GM23338 (cell line): Measurements from ENCODE around the gene CARNS1.

Experiments used
- CTCF ChIP-seq, 2 experiments: fragments of 200-600 bp in 1 of 2; sonication (generic) in 1 of 2; conservative IDR thresholded peaks; 2 replicates each; pipeline versions ENCODE4 v1.5.1 to v1.6.1; 2016 to 2017; ENCODE audit warnings: antibody characterized with exemption in 2 of 2, low read depth in 2 of 2, mild to moderate bottlenecking in 2 of 2, moderate library complexity in 1 of 2
- EZH2phosphoT487 ChIP-seq: fragments of 200-600 bp; sonication (generic); IDR thresholded peaks from one replicate; pipeline ENCODE4 v1.8.1; 2018; ENCODE audit warnings: antibody characterized with exemption; ENCODE audit not compliant: unreplicated experiment
- NANOG ChIP-seq: IDR thresholded peaks from 2 replicates; pipeline ENCODE4 v1.6.1; 2016; ENCODE audit warnings: antibody characterized with exemption, borderline replicate concordance
- REST ChIP-seq: IDR thresholded peaks from one replicate; pipeline ENCODE4 v1.6.1; 2018; ENCODE audit warnings: antibody characterized with exemption; ENCODE audit not compliant: unreplicated experiment
- ZNF331 ChIP-seq: fragments of 250-450 bp; sonication (Bioruptor Pico); IDR thresholded peaks from 2 replicates; pipeline ENCODE4 v1.5.0; 2020; ENCODE audit warnings: low read depth, mild to moderate bottlenecking, moderate library complexity

- TF ChIP-seq CTCF (conservative IDR thresholded peaks at IDR 0.05; ENCODE audit: low read depth in 2 of 2) (no peak), REST (no peak), NANOG (no peak), EZH2phosphoT487 (no peak), ZNF331 (CRISPR knock-in tag) (no peak)
Observed at GRCh38 chr11:67369275-67369674, 46.2 kb upstream of the CARNS1 start.
